GM10266 (cell line): ENCODE data around the gene RAB27B.
"Not testable (repeated sequence)": the region's sequence is repeated elsewhere in the genome, so short reads cannot be mapped to it uniquely, and the experiment has no call there.

Experiments
- DNase-seq: peaks from one replicate; pipeline ENCODE4 v3.0.0; 2012; ENCODE audit errors: extremely low spot score
- CTCF ChIP-seq: IDR thresholded peaks from 2 replicates; pipeline ENCODE4 v1.5.1; 2012; ENCODE audit warnings: mild to moderate bottlenecking, low read depth; ENCODE audit not compliant: control insufficient read depth, insufficient read depth; ENCODE audit errors: missing control alignments

RAB27B gene

GRCh38 chr18:54802686-54803395, 25.4 kb upstream of the RAB27B start:
- no peak for DNase-seq
- no peak for TF ChIP-seq CTCF

- DNase-seq = no peak
- no peak for TF ChIP-seq CTCF
These were observed 22.5 kb upstream of the RAB27B start for GRCh38 chr18:54805571-54806334.

- no peak for DNase-seq
- no peak for TF ChIP-seq CTCF
These were observed 21.8 kb upstream of the RAB27B start for GRCh38 chr18:54806526-54806925.

GRCh38 chr18:54807303-54807702, 21.0 kb upstream of the RAB27B start:
- no peak for TF ChIP-seq CTCF
- DNase-seq = no peak

- not testable (repeated sequence) for DNase-seq
These were observed 17.6 kb upstream of the RAB27B start for GRCh38 chr18:54810662-54811061.

- TF ChIP-seq CTCF = no peak
- DNase-seq = no peak
These were observed 15.4 kb upstream of the RAB27B start for GRCh38 chr18:54812885-54813284.

- no peak for DNase-seq
- no peak for TF ChIP-seq CTCF
These were observed 15.0 kb upstream of the RAB27B start for GRCh38 chr18:54813305-54813704.

GRCh38 chr18:54813977-54814565, 14.2 kb upstream of the RAB27B start:
- no peak for TF ChIP-seq CTCF

More at GRCh38 chr18:54813977-54814565, 14.2 kb upstream of the RAB27B start:
- no peak for DNase-seq
